Hippocampal formation (tissue), 2 donors: ENCODE data around the gene RAP1GAP.

Source experiments
- DNase-seq, 2 donors: peaks; one replicate each; lab custom pipeline; 2025; lab: John Stamatoyannopoulos, UW

The RAP1GAP gene

DNA sequence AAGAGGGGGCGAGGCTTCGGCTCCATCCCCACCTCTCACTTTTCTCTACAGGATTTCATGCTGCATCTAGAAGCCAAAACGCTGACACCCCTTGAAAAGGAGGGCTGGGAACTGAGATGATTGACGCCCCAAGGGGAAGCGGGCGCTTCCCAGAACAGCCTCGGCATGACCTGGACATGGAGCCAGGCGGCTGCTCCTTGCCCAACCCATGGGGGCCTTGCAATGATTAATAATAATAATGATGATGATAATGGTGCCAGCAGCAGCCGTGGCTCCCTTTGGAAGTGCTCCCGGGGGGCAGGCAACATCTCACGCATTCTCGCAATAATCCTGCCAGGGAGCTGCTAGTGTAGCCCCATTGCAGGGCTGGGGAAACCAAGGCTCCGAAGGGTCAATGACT, 78.2 kb downstream of the RAP1GAP start:
- no peak for DNase-seq

DNA sequence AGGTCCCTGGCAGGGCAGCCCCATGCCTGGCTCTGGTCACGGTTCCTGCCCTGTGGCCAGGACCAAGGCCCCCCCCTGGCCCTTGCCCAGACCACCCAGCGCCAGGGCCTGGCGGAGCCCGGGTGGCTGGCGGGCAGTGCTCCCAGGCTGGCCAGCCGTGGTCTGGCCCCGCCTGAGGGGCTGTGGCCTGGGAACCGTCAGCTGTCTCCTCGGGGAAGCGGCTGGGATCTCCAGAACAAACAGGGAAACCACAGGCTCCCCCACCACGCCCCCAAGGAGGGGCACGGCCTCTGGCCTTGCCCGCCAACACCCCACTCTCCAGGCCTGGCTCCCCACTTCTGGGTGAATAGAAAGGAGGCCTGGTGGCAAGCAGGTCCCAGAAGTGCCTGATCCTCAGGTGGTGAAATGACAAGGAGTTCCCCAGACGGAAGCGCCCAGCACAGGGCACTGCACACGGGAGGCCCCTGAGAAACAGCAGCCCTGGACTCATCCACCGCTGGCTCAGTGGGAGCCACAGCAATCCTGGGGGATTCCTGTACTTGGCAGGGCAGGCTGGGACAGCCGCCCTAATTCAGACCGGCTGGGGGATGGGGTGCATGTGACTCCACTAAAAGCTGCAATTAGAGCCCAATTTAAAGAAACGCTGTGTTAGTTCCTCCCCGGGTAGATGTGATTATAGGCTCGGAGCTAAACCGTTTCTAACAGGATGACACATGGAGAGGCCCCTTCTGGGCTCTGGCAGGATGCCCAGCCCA, 78.9 kb downstream of the RAP1GAP start:
- peak in 1 of 2 donors; percentile 17 for DNase-seq

DNA sequence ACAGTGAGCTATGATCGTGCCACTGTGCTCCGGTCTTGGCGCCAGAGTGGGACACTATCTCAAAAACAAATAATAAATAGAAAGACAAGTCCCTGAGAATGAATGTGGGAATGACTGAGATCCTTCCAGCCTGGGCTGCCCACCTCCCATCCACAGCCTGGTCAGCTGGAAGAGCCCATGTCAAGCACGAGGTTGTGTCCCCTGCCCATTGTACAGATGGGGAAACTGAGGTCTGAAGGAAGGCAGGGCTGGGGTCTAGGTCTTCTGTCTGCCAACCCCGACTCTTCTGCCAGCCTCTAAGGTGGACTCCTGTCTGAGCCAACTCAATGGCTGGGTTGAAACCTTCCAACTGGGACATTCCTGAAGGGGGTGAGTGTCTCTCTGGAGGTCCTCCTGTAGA, 79.5 kb downstream of the RAP1GAP start:
- DNase-seq = no peak

DNA sequence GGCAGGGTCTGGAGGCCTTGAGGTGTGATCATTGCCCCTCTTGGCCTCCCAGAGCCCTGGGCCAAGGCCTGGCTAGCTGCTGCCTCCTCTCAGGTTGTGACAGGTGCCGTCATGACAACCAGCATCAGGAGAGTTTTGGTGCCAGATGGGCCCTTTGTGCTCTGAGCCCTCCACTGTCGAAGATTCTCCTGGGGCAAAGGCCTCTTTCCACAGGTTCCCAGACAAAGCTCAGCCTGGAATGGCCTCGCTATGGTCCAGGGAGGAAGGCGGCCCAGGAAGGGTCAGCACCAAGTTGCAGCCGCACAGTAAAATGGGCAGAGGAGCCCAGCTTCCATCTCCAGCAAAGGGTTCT, 81.6 kb downstream of the RAP1GAP start:
- DNase-seq = no peak

DNA sequence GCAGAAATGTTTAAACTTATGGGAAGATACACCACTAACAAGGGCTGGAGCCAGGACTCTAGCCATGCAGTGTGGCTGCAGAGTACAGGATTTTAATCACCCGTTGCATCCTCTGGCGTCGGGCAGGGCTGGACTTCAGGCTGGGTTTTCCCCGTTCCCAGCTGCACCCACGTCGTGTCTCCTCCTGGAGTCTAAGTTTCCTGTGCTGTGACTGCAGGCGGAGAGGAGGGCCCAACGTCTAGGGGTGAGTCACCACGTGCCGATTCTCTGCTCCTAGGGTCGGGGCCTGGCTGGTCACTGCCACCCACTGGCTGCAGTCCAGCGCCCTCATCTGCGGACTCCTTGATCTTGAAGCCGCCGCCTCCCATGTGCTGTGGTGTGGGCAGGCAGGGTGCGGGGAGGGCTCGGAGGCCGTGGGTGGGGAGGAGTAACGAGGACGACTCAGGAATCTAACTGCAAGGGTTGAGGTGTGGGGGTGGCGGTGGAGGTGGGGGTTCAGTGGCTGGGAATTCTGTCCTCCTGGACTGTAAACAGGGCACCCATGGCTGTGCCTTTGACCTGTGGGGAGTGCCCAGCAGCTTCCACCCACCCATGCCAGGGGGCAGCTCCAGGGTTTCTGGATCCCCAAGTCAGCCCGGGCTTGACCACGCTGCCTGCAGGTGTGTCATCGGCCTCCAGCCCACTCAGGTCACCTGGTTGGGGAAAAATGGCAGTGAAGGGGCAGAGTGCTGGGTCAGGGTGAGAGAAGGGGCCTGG, 82.1 kb downstream of the RAP1GAP start:
- DNase-seq = no peak

DNA sequence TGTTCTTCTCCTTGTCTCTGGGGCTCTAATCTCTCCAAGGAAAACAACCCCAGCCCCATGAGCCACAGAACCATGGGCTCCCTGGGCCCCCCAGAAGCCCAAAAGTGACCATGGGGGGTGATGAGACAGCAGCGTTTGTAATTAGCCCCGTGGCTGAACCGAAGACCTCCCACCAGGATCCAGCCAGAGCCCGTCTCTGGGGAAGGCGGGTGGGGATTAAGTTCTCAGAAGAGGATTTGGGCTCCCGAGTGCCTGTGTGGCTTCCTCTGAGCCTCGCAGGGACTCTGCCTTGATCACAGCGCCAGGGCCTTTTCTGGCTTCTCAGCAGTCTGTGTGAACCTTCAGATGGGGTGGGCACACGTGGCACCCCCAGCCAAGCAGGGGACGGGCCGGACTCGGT, 82.9 kb downstream of the RAP1GAP start:
- DNase-seq = no peak

DNA sequence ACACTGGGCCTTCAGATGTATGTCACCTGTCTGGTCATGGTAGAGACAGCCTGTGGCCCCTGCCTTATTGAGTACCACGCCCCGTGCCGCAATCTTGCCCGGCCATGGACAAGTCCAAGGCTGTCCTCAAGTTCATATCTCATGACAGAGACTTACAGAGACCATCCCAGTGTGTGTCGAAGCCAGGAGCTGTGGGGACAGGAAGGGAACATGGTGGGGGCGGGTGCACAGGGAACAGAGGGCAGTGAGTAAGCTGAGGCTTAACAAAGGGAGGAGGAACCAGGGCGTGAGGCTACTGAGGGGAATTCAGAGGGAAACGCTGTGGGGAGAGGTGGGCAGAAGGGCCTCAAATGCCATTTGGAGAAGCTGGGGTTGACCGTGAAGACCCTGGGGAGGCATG, 84.1 kb downstream of the RAP1GAP start:
- no peak for DNase-seq

DNA sequence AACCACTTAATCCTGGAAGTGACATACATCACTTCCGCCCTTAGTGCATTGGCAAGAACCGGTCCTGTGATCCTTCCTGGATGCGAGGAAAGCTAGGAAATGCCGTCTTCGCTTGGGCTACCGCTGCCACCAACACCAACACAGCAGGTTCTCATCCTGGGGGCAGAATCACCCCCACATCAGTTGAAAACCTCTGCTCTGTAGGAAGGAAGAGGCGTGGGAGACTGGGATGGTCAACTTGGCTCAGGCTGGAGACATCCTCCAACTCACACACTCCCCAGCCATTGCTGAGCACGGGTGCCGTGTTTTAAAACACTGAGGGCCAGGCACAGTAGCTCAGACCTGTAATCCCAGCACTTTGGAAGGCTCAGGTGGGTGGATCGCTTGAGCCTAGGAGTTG, 85.1 kb downstream of the RAP1GAP start:
- no peak for DNase-seq

DNA sequence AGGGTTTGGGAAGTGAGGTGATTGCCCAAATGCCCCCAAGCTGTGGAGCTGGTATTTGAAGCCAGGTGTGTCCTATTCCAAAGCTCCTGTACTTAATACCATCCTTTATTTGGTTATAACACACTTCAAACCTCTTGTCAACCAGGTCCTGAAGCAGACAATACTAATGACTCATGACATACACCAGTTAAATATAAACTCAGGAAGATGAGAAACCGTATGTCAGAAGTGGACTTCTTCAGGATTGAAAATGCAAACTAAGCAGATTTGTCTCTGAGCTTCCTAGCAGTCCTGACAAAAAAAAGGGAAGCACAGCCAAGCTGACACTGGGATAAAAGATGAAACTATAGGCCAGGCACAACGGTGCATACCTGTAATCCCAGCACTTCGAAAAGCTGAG, 89.4 kb downstream of the RAP1GAP start:
- no peak for DNase-seq

DNA sequence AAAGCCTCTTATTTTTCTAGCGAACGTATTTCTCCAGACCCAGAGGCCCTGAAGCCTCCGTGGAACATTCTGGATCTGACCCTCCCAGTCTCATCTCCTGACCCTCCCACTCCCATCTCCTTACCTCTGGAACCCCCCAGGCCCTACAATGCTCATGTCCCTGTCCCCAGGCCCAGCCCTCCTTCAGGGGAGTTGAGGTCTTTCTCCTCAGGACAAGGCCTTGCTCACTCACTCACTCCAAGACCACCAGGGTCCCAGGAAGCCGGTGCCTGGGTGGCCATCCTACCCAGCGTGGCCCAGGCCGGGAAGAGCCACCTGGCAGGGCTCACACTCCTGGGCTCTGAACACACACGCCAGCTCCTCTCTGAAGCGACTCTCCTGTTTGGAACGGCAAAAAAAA, 91.2 kb downstream of the RAP1GAP start:
- DNase-seq = no peak

DNA sequence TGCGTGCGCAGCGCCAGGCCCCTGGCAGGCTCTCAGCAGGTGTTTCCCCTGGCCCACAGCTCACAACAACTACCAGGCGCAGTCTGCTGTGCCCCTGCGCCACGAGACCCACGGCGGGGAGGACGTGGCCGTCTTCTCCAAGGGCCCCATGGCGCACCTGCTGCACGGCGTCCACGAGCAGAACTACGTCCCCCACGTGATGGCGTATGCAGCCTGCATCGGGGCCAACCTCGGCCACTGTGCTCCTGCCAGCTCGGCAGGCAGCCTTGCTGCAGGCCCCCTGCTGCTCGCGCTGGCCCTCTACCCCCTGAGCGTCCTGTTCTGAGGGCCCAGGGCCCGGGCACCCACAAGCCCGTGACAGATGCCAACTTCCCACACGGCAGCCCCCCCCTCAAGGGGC, 91.8 kb downstream of the RAP1GAP start:
- no peak for DNase-seq

DNA sequence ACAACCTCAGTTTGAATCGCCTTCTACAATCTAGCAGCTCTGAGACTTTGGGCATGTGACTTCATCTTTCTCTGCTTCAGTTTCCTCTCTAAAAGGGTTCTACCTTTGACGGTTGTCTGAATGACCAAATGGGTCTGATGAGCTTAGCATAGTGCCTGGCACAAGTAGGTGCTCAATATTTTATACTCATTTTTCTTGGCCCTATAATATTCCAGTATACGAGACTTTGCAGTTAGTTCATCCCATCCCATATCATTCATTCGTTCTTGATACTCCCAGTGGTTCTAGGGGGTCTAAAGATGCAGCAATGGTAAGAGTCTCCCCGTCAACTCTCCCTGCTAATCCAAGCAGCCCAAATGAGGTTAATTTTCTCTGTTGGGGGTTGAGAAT, 92.4 kb downstream of the RAP1GAP start:
- no peak for DNase-seq

DNA sequence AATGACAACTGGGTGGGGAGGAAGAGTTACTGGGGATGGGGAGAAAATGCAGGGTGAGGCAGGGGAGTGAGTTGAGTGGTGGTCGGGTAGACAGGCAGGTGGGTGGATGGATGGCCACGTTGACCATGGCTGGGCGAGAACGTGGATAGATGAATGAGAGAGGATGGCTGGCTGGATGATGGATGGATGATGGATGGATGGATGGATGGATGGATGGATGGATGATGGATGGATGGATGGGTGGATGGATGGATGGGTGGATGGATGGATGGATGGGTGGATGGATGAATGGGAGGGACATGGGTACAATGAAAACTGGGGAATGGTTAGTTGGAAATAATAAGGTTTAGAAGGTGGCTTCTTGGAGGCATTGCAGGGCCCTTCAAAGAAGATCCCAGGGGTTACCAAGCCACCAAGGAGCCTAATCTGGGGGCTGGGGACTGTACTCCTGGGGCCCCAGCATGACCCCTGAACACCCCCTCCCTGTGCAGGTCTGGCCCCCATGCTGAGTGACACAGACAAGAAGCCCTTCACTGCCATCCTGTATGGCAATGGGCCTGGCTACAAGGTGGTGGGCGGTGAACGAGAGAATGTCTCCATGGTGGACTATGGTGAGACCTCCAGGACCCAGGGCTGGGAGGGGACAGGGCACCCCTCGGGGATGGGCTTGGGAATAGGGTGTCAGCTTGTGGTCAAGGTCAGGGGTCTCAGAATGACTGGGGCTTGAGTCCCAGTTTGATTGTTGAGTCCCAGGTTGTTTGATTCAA, 92.9 kb downstream of the RAP1GAP start:
- DNase-seq = no peak

DNA sequence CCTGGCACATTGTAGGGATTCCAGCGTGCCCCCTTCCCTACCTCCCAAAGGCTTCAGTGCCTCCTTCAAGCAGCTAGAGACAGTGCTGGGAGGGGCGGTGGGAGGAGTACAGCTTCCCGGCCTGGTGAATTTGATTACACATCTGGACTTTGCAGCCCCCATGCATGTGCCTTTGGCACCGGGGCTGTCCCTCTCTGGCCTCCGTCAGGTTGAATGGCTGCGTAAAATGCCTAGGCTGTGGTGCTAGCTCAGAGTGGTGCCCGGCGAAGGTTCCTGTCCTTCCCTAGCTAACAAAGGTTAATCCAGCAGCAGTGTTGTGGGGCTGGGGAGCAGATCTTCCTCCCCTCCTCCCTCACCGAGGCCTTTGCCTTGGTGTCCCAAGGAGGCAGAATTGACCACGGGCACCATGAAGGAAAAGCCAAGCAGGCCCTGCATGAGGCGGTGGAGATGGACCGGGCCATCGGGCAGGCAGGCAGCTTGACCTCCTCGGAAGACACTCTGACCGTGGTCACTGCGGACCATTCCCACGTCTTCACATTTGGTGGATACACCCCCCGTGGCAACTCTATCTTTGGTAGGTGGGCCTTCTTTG, 93.7 kb downstream of the RAP1GAP start:
- no peak for DNase-seq

DNA sequence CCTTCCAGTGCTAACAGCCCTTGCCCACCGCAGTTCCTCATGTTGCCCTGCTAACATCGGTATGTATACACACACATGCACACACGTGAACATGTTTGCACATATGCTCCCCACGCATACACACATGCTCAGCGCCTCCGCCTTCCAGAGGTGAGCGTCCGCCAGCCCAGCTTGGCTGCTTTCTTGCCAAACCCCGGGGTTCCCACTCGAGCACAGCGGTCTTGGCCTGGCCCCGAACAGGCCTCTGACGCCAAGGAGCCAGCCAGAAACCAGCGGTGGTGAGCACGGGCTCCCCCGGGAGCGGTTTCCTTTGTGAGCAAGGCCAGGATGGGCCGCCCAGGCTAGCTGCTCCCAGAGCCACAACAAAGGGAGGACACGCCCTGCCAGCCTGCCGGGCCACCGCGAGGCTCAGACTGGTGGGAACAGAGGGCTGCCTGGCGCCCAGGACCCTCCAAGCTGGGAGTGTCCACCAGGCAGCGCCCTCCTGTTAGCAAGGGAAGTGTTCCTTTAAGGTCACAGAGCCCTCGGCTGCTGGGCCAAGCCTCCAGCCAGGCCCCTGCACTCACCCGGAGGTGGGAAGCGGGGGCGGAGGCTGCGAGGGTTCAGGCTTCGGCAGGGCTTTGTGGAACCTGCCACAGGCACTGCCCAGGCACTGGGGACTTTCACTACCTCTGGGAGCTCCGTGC, 94.5 kb downstream of the RAP1GAP start:
- no peak for DNase-seq

DNA sequence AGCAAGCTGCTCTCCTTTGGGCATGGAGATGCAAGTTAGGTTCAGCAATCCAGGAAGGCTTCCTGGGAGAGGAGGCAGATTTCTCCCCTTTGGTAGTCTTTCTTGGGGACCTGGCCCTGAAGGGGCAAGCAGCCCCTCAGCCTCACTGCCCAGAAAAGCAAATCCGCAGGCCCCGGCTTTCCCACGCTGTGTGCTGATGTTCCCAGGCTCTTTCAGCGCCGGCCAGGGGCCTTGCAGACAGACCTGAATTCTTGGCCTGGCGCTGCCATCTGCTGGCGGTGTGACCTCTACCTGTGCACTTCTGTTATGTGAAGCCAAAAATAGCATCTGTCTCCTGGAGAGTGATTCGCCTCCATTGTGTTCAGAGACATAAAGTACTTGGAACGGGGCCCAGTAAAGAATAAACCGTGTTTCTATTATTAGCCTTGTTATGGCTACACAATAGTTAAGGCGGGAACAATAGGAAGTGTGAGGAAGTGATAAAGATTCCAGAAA, 95.1 kb downstream of the RAP1GAP start:
- DNase-seq = no peak

DNA sequence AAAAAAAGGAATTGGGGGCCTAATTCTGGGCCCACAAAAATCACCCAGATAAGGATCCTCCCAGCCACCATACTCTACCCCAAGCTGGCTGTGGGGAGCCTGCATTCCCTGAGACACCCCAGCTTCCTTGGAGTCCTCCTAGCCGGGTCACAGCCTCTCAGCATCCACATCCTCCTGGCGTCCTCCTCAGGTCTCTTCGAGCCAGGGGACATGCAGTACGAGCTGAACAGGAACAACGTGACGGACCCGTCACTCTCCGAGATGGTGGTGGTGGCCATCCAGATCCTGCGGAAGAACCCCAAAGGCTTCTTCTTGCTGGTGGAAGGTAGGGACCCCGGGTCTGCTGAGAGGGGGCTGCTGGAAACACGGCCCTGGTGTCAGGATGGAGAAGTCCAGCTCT, 95.7 kb downstream of the RAP1GAP start:
- DNase-seq = no peak

DNA sequence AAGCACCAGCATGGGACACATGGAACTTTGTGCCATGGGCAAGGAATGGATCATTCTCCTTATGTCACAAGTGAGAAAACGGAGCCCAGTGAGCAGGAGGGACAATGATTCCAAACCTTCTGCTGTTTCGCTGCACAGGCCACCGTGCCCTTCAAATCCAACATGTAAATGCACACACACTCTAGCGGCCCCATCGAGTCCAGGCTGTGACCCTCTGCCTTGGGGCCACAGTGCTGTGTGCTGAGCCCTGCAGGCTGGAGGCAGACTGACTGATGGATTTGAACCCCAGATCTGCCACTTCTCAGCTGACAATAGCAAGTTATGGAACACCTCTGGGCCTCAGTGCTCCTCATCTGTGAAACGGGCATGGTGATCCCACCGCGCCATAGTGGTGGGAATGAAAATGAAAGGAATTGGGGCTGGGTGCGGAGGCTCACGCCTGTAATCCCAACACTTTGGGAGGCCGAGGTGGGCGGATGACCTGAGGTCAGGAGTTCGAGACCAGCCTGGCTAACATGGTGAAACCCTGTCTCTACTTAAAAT, 96.4 kb downstream of the RAP1GAP start:
- no peak for DNase-seq

DNA sequence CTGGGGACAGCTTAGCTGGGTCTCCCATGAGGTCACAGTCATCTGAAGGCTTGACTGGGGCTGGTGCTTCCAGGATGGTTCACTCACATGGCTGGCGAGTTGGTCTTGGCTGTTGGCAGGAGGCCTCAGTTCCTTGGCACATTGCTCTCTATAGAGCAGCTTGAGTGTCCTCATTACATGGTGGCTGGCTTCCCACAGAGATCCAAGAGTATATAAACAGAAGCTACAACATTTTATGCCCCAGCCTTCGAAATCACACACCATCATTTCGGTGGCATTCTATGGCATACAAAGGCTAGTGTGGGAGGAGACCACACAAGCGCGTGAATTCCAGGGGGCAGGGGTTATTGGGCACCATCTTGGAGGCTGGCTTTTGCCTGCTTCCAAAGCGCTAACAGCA, 96.9 kb downstream of the RAP1GAP start:
- DNase-seq = no peak

DNA sequence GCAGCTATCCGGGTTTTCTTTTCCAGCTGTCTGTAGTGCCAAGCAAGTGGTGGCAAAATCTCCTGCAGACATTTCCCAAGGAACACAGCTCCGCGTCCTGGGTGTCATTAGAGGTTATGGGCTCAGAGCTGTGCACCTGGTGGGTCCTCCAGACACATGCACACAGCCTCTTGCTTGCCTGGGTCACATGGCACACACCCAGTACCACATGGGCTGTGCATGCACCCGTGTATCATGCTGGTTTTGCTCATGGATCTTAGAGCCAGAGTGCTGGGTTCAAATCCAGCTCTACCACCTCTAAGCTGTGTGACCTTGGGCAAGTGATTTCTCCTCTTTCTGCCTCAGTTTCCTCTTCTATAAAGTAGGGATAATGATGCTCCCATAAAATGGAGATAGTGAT, 98.3 kb downstream of the RAP1GAP start:
- no peak for DNase-seq

DNA sequence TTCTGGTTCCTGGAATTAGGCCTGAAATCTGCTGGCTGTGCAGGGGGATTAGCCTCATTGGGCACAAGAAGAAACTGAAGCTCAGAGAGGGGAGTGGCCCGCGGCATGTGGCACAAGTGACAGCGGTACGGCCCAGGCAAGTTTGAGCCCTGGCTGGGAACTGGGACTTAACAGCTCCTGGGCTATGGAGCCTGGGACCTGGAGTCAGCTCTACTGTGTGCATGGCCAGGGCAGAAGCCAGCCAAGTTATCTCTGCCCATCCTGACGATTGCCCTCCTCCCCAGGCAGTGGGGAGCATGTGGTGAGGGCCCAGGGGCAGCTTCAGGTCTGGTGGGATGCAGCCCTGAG, 98.7 kb downstream of the RAP1GAP start:
- no peak for DNase-seq
